Lower lobe of right lung (tissue), 2 donors: Measurements from ENCODE around the gene ACAD8. TPM values are rescaled to one million over a fixed set of nuclear protein-coding genes. Genes with fewer than 3 reads are reported as not detected.
A peak's percentile ranks its signal among the peaks of the same experiment; 100 is the strongest.

Experiments
- ATAC-seq, 2 donors: fragments of 200-7000 bp; cut with Tn5 transposase; one replicate each; pipeline ENCODE4 v1.9.1; 2020 to 2022; ENCODE audit warnings: mild to moderate bottlenecking in 2 of 2, moderate library complexity in 2 of 2
- DNase-seq: peaks from one replicate; pipeline ENCODE4 v3.0.0-alpha.2; 2020
- H3K27ac ChIP-seq: fragments of 200-600 bp; one replicate; pipeline ENCODE4 v1.8.0; 2022
- H3K27me3 ChIP-seq: fragments of 200-600 bp; one replicate; pipeline ENCODE4 v1.8.0; 2022; ENCODE audit warnings: low read depth
- H3K36me3 ChIP-seq: fragments of 200-600 bp; one replicate; pipeline ENCODE4 v1.8.0; 2022; ENCODE audit warnings: mild to moderate bottlenecking
- H3K4me1 ChIP-seq: fragments of 200-600 bp; one replicate; pipeline ENCODE4 v1.8.0; 2022
- H3K4me3 ChIP-seq: fragments of 200-600 bp; one replicate; pipeline ENCODE4 v1.8.0; 2022; ENCODE audit warnings: mild to moderate bottlenecking
- H3K9me3 ChIP-seq: fragments of 200-600 bp; one replicate; pipeline ENCODE4 v1.8.0; 2022
- CTCF ChIP-seq: fragments of 200-600 bp; IDR thresholded peaks from one replicate; pipeline ENCODE4 v1.8.0; 2022; ENCODE audit warnings: antibody characterized with exemption, mild to moderate bottlenecking
- intact Hi-C: fragments of 100-400 bp; cut with DNase I; formaldehyde crosslinking; loops from one replicate; pipeline ENCODE4 v1.11.0; 2022
- total RNA-seq: library from RNA; stranded (reverse); fragmentation: NEBNext Ultra II Directional; extraction: Animal tissue kit (Norgen Biotek cat#: 25700); gene quantifications from one replicate; pipeline ENCODE4 v1.2.1, GENCODE V29; 2021
- donor health status: DM: no; HTN: yes; CAD: no; lungs with severe emphysema.

Gene ACAD8
- total RNA-seq, 1 donor from 2014 or later: 33.9 TPM

- Histone ChIP-seq H3K9me3 (no peaks in the 10 kb centered on the region), H3K4me1 (peaks cover 25% of the 10 kb centered on the region), H3K4me3 (no peak overlapping the region), H3K36me3 (peaks cover 1% of the 10 kb centered on the region), H3K27ac (no peak overlapping the region), H3K27me3 (peaks cover 51% of the 10 kb centered on the region)
- ATAC-seq (no peak), DNase-seq (no peak)
- intact Hi-C loops: no loop called here
- TF ChIP-seq CTCF: no peak
Observed at GRCh38 chr11:134270250-134270714, 16.9 kb downstream of the ACAD8 start.

DNA sequence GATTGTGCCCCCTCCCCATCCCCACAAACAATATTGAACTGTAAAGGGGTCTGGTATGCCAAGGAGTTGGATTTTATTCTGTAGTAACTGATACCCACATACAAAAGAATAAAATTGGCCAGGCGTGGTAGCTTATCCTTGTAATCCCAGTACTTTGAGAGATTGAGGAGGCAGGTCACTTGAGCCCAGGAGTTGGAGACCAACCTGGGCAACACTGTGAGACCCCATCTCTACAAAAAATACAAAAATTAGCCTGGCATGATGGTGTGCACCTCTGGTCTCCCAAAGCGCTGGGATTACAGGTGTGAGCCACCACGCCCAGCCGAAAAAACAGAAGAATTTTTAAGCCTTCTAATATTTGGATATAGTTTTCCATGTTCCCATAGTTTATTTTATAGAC lies 18.6 kb downstream of the ACAD8 start:
- no peaks in the 10 kb centered on the region for H3K36me3 ChIP-seq
- no peak for TF ChIP-seq CTCF
- no peak overlapping the region for H3K4me3 ChIP-seq
- H3K27ac ChIP-seq: no peak overlapping the region
- DNase-seq: no peak
- intact Hi-C loops: no loop called here
- peaks cover 68% of the 10 kb centered on the region for H3K27me3 ChIP-seq
- H3K9me3 ChIP-seq: no peaks in the 10 kb centered on the region
- no peak for ATAC-seq
- peaks cover 31% of the 10 kb centered on the region for H3K4me1 ChIP-seq

DNA sequence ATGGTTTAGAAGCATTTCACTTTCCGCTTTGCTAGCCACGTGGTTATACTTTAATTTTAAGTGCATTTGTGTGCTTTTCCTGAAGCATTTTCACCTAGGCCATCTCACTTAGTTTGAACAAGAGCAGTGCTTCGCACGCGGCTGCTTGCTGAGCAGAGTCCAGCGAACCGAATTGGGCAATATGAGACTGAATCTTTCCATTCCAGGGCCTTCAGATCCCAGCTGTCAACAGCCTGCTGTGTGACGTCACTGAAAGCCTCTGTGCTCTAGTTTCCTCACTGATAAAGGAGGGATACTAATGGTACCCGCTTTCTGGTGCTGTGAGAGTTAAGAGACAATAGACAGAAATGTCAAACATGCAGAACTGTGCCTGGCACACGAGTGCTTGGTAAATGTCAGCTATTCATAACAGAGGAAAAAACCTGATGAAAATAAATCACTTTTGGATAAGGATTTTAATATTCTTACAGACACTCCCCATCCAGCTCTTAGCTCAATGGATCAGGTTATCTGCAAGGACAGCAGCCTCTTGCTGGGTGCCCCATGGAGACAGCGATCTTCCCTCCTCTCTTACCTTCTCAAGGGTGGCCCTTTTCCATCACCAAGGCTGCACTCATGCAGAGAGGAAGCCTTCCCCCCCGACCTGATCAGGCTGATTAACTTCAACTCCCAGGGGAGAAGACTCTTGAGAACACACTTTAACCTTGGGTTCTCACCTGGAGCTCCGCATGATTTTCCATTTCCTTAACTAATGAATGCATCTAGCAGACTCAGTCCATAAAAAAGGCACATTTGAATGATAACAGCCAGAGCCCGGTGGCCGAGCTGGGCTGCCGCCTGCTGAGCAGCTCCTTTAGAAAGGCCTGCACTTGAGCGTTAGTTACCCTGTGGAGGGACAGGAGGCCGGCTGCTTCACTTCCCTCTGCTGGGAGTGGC lies 19.3 kb downstream of the ACAD8 start:
- ATAC-seq: peak in 1 of 2 donors; percentile 25
- TF ChIP-seq CTCF: no peak
- no peak overlapping the region for H3K4me3 ChIP-seq
- intact Hi-C loops: no loop called here
- H3K36me3 ChIP-seq: no peaks in the 10 kb centered on the region
- H3K4me1 ChIP-seq: peaks cover 28% of the 10 kb centered on the region
- no peak overlapping the region for H3K27ac ChIP-seq
- no peaks in the 10 kb centered on the region for H3K9me3 ChIP-seq
- peaks cover 75% of the 10 kb centered on the region for H3K27me3 ChIP-seq
- no peak for DNase-seq

- Histone ChIP-seq H3K27me3 (peaks cover 81% of the 10 kb centered on the region), H3K4me1 (peaks cover 22% of the 10 kb centered on the region), H3K36me3 (no peaks in the 10 kb centered on the region), H3K9me3 (no peaks in the 10 kb centered on the region), H3K27ac (no peak overlapping the region), H3K4me3 (no peak overlapping the region)
- no peak for DNase-seq
- intact Hi-C loops: no loop called here
- no peak for TF ChIP-seq CTCF
- ATAC-seq: no peak
Observed at GRCh38 chr11:134273317-134273712, 19.9 kb downstream of the ACAD8 start.

- Histone ChIP-seq H3K4me3 (no peak overlapping the region), H3K4me1 (peaks cover 22% of the 10 kb centered on the region), H3K9me3 (no peaks in the 10 kb centered on the region), H3K27me3 (peaks cover 93% of the 10 kb centered on the region), H3K27ac (no peak overlapping the region), H3K36me3 (no peaks in the 10 kb centered on the region)
- DNase-seq: no peak
- TF ChIP-seq CTCF: no peak
- intact Hi-C loops: no loop called here
- no peak for ATAC-seq
Observed at GRCh38 chr11:134275188-134275533, 21.8 kb downstream of the ACAD8 start.
